Activated naive CD8-positive, alpha-beta T cell treated with anti-CD3 and anti-CD28 coated beads, Interleukin-2, amount 10 ng/mL, durations not matched to agents 7 days and 5 days (primary cell): ENCODE measurements around the gene BCL7B. TPM values are rescaled to one million over a fixed set of nuclear protein-coding genes. Genes with fewer than 3 reads are reported as not detected.
"Not testable (repeated sequence)": the region's sequence is repeated elsewhere in the genome, so short reads cannot be mapped to it uniquely, and the experiment has no call there.

Experiments
- ATAC-seq: fragments of 150-1000 bp; cut with Tn5 transposase; one replicate; pipeline ENCODE4 v1.10.0; 2021; ENCODE audit warnings: low read depth, moderate library complexity
- POLR2A ChIA-PET: fragments of 350-600 bp; sonication (Branson Sonifier 250); formaldehyde crosslinking; loops from one replicate; lab custom pipeline; 2021; ENCODE audit warnings: antibody characterized with exemption; lab: Charles Lee
- DNase-seq: peaks from one replicate; pipeline ENCODE4 v3.0.0; 2021
- H3K27ac Mint-ChIP-seq: one replicate; pipeline ENCODE4 v1.8.0; 2022; ENCODE audit warnings: mild to moderate bottlenecking, mixed read lengths
- H3K27me3 Mint-ChIP-seq: one replicate; pipeline ENCODE4 v1.8.0; 2022; ENCODE audit warnings: mild to moderate bottlenecking, moderate library complexity, mixed read lengths
- H3K36me3 Mint-ChIP-seq: one replicate; pipeline ENCODE4 v1.8.0; 2021; ENCODE audit warnings: mild to moderate bottlenecking, mixed read lengths
- H3K4me1 Mint-ChIP-seq: one replicate; pipeline ENCODE4 v1.8.0; 2021; ENCODE audit warnings: mixed read lengths
- H3K4me3 Mint-ChIP-seq: one replicate; pipeline ENCODE4 v1.8.0; 2022; ENCODE audit warnings: mild to moderate bottlenecking, moderate library complexity, mixed read lengths
- H3K9me3 Mint-ChIP-seq: one replicate; pipeline ENCODE4 v1.8.0; 2021; ENCODE audit warnings: mixed read lengths
- total RNA-seq, 2 experiments: library from RNA; stranded (reverse); gene quantifications; one replicate each; pipeline ENCODE4 v1.2.3, GENCODE V29; 2021

BCL7B gene
- total RNA-seq, 2 experiments from 2014 or later, result 64.1 to 71.9 TPM

- ATAC-seq, result no peak
- peaks cover 5% of the 10 kb centered on the region for H3K4me1 Mint-ChIP-seq
- H3K4me3 Mint-ChIP-seq, result no peak overlapping the region
- H3K27ac Mint-ChIP-seq, result no peak overlapping the region
- peaks cover 30% of the 10 kb centered on the region for H3K36me3 Mint-ChIP-seq
- no peak for DNase-seq
- no peaks in the 10 kb centered on the region for H3K9me3 Mint-ChIP-seq
- POLR2A ChIA-PET, result interaction anchor here (1.5 kb wide), 1 partner anchor 17 kb away, joined by 5 read pairs; the partner anchor contains the start of gene BAZ1B
- no peaks in the 10 kb centered on the region for H3K27me3 Mint-ChIP-seq
Measured at GRCh38 chr7:73539709-73540108, 17.8 kb downstream of the BCL7B start.

- DNase-seq, H3K9me3 Mint-ChIP-seq, H3K27me3 Mint-ChIP-seq, POLR2A ChIA-PET, H3K4me3 Mint-ChIP-seq, ATAC-seq, H3K27ac Mint-ChIP-seq, H3K4me1 Mint-ChIP-seq: not testable (repeated sequence)
- peaks cover 30% of the 10 kb centered on the region for H3K36me3 Mint-ChIP-seq
Measured at GRCh38 chr7:73538510-73538909, 19.0 kb downstream of the BCL7B start.

GRCh38 chr7:73537051-73537450 is 20.4 kb downstream of the BCL7B start:
- POLR2A ChIA-PET, result no interaction called here
- Mint-ChIP-seq H3K36me3 (peaks cover 29% of the 10 kb centered on the region), H3K9me3 (no peaks in the 10 kb centered on the region), H3K27ac (no peak overlapping the region), H3K27me3 (no peaks in the 10 kb centered on the region), H3K4me3 (no peak overlapping the region), H3K4me1 (peaks cover 2% of the 10 kb centered on the region)
- DNase-seq (no peak), ATAC-seq (no peak)

GRCh38 chr7:73536479-73536878 is 21.0 kb downstream of the BCL7B start:
- Mint-ChIP-seq H3K27ac (no peak overlapping the region), H3K36me3 (peaks cover 25% of the 10 kb centered on the region)
- POLR2A ChIA-PET, result interaction anchor here (1.7 kb wide), 1 partner anchor 11 kb away, joined by 4 read pairs; no protein-coding TSS in a partner anchor

GRCh38 chr7:73535918-73536317 is 21.6 kb downstream of the BCL7B start:
- POLR2A ChIA-PET, result interaction anchor here (1.7 kb wide), 1 partner anchor 10 kb away, joined by 4 read pairs; no protein-coding TSS in a partner anchor
- not testable (repeated sequence) for H3K27ac Mint-ChIP-seq, H3K4me3 Mint-ChIP-seq, H3K4me1 Mint-ChIP-seq, H3K27me3 Mint-ChIP-seq, DNase-seq, H3K9me3 Mint-ChIP-seq, ATAC-seq
- peaks cover 23% of the 10 kb centered on the region for H3K36me3 Mint-ChIP-seq

More at GRCh38 chr7:73536479-73536878, 21.0 kb downstream of the BCL7B start:
- no peak for ATAC-seq
- Mint-ChIP-seq H3K9me3 (no peaks in the 10 kb centered on the region), H3K27me3 (no peaks in the 10 kb centered on the region), H3K4me3 (no peak overlapping the region), H3K4me1 (peaks cover 2% of the 10 kb centered on the region)
- DNase-seq, result no peak

- DNase-seq (no peak), ATAC-seq (no peak)
- POLR2A ChIA-PET, result interaction anchor here (2.6 kb wide), 1 partner anchor 12 kb away, joined by 12 read pairs; the partner anchor contains the start of gene BAZ1B
- Mint-ChIP-seq H3K4me1 (no peaks in the 10 kb centered on the region), H3K4me3 (no peak overlapping the region), H3K27me3 (no peaks in the 10 kb centered on the region), H3K9me3 (no peaks in the 10 kb centered on the region), H3K36me3 (peaks cover 23% of the 10 kb centered on the region), H3K27ac (no peak overlapping the region)
Measured at GRCh38 chr7:73533742-73534141, 23.7 kb downstream of the BCL7B start.

- no peaks in the 10 kb centered on the region for H3K27me3 Mint-ChIP-seq
- POLR2A ChIA-PET, result interaction anchor here (2.6 kb wide), 1 partner anchor 10 kb away, joined by 12 read pairs; the partner anchor contains the start of gene BAZ1B
- DNase-seq (no peak), ATAC-seq (no peak)
- H3K27ac Mint-ChIP-seq, result no peak overlapping the region
- no peaks in the 10 kb centered on the region for H3K9me3 Mint-ChIP-seq
- H3K4me1 Mint-ChIP-seq, result peaks cover 9% of the 10 kb centered on the region
- H3K4me3 Mint-ChIP-seq, result no peak overlapping the region
- peaks cover 21% of the 10 kb centered on the region for H3K36me3 Mint-ChIP-seq
Measured at GRCh38 chr7:73532224-73532623, 25.3 kb downstream of the BCL7B start.

GRCh38 chr7:73530800-73531199 is 26.7 kb downstream of the BCL7B start:
- no peaks in the 10 kb centered on the region for H3K9me3 Mint-ChIP-seq
- H3K36me3 Mint-ChIP-seq, result peaks cover 13% of the 10 kb centered on the region
- ATAC-seq (no peak), DNase-seq (no peak)
- H3K4me1 Mint-ChIP-seq, result peaks cover 15% of the 10 kb centered on the region
- POLR2A ChIA-PET, result interaction anchor here (0.7 kb wide), 1 partner anchor 18 kb away, joined by 6 read pairs; no protein-coding TSS in a partner anchor
- no peak overlapping the region for H3K27ac Mint-ChIP-seq
- no peaks in the 10 kb centered on the region for H3K27me3 Mint-ChIP-seq
- H3K4me3 Mint-ChIP-seq, result no peak overlapping the region

- Mint-ChIP-seq H3K27me3 (no peaks in the 10 kb centered on the region), H3K9me3 (no peaks in the 10 kb centered on the region), H3K4me1 (peaks cover 33% of the 10 kb centered on the region), H3K27ac (peak overlapping the region; percentile 96), H3K4me3 (peak overlapping the region; percentile 84), H3K36me3 (peaks cover 7% of the 10 kb centered on the region)
- no peak for ATAC-seq
- POLR2A ChIA-PET, result interaction anchor here (0.6 to 4.9 kb wide), 8 partner anchors 8 to 64 kb away, joined by 3 to 30 read pairs (median 5); partner anchors contain the start of gene BCL7B
- no peak for DNase-seq
Measured at GRCh38 chr7:73526896-73527821, 30.3 kb downstream of the BCL7B start.

GRCh38 chr7:73526158-73526494 is 31.4 kb downstream of the BCL7B start:
- H3K36me3 Mint-ChIP-seq, H3K9me3 Mint-ChIP-seq, H3K27me3 Mint-ChIP-seq, ATAC-seq, DNase-seq: not testable (repeated sequence)
- Mint-ChIP-seq H3K4me3 (peak overlapping the region; percentile 79), H3K27ac (peak overlapping the region; percentile 94), H3K4me1 (peaks cover 33% of the 10 kb centered on the region)
- POLR2A ChIA-PET, result interaction anchor here (1.2 to 4.9 kb wide), 3 partner anchors 8 to 31 kb away, joined by 4 to 30 read pairs (median 8); partner anchors contain the start of gene BCL7B

- Mint-ChIP-seq H3K4me3 (peak within 1 kb of the TSS; percentile 95), H3K9me3 (no peaks in the 10 kb centered on the region), H3K36me3 (peaks cover 28% of the 10 kb centered on the region), H3K27ac (peak within 1 kb of the TSS; percentile 99), H3K4me1 (peaks cover 54% of the 10 kb centered on the region), H3K27me3 (no peaks in the 10 kb centered on the region)
- peak; percentile 88 for ATAC-seq
- DNase-seq, result peak; percentile 94
- POLR2A ChIA-PET, result interaction anchor here (0.6 to 4.9 kb wide), 12 partner anchors 10 to 216 kb away, joined by 3 to 30 read pairs (median 6); partner anchors contain the start of genes ABHD11, BCL7B and TBL2
Measured at GRCh38 chr7:73522105-73522872, 35.2 kb downstream of the BCL7B start, which contains the start of gene BAZ1B. BAZ1B (minus strand) TSS chr7:73522293; CDS start chr7:73521933, 360 bp downstream.

GRCh38 chr7:73521636-73522104 is 35.8 kb downstream of the BCL7B start:
- Mint-ChIP-seq H3K9me3 (no peaks in the 10 kb centered on the region), H3K4me3 (peak overlapping the region; percentile 93), H3K4me1 (peaks cover 52% of the 10 kb centered on the region)

More at GRCh38 chr7:73521636-73522104, 35.8 kb downstream of the BCL7B start:
- POLR2A ChIA-PET, result interaction anchor here (1.0 to 4.9 kb wide), 12 partner anchors 11 to 217 kb away, joined by 3 to 30 read pairs (median 6); partner anchors contain the start of genes ABHD11, BCL7B and TBL2
- peaks cover 34% of the 10 kb centered on the region for H3K36me3 Mint-ChIP-seq
- DNase-seq (peak; percentile 73), ATAC-seq (peak; percentile 27)
- peak overlapping the region; percentile 99 for H3K27ac Mint-ChIP-seq
- no peaks in the 10 kb centered on the region for H3K27me3 Mint-ChIP-seq
